ENCODE results near the gene CYP2J2. TPM values are rescaled to one million over a fixed set of nuclear protein-coding genes. Genes with fewer than 3 reads are reported as not detected.
"Not testable (repeated sequence)": the region's sequence is repeated elsewhere in the genome, so short reads cannot be mapped to it uniquely, and the experiment has no call there.

Gene CYP2J2
- polyA plus RNA-seq, 4 donors: 15.4 to 87.4 (median 36.3) TPM

GRCh38 chr1:59877108-59877682 lies 49.4 kb downstream of the CYP2J2 start:
- 90 to 94% (median 93%) methylated on average over 2 of the region's 2 CpGs for WGBS, 3 donors

GRCh38 chr1:59871746-59872145 lies 54.8 kb downstream of the CYP2J2 start:
- Histone ChIP-seq H3K4me3 (ENCODE audit: low read depth in 1 of 3, low read length in 3 of 3) (no peak overlapping the region), H3K27me3 (ENCODE audit: control insufficient read depth in 3 of 3, insufficient read depth in 3 of 3, low read length in 3 of 3) (no peaks in the 10 kb centered on the region), H3K4me1 (ENCODE audit: control insufficient read depth in 3 of 3, insufficient read depth in 2 of 3, low read depth in 1 of 3, low read length in 2 of 3) (no peaks in the 10 kb centered on the region), H3K9me3 (ENCODE audit: control insufficient read depth in 2 of 2, insufficient read depth in 1 of 2, low read depth in 1 of 2, low read length in 1 of 2) (peaks cover 0 to 4% of the 10 kb centered on the region in 2 donors), H3K36me3 (ENCODE audit: control insufficient read depth in 3 of 3, insufficient read depth in 2 of 3, low read depth in 1 of 3, low read length in 3 of 3) (peaks cover 0 to 9% (median 3%) of the 10 kb centered on the region in 3 donors), H3K27ac (ENCODE audit: low read depth in 1 of 3, low read length in 2 of 3) (no peak overlapping the region)
- DNase-seq (no peak), FAIRE-seq (no peak)

More at GRCh38 chr1:59877108-59877682, 49.4 kb downstream of the CYP2J2 start:
- peaks cover 0 to 15% (median 2%) of the 10 kb centered on the region in 3 donors for H3K4me1 ChIP-seq (ENCODE audit: control insufficient read depth in 3 of 3, insufficient read depth in 2 of 3, low read depth in 1 of 3, low read length in 2 of 3)
- no peak overlapping the region for H3K4me3 ChIP-seq (ENCODE audit: low read depth in 1 of 3, low read length in 3 of 3)
- DNase-seq: no peak
- H3K27ac ChIP-seq (ENCODE audit: low read depth in 1 of 3, low read length in 2 of 3): no peak overlapping the region
- no peaks in the 10 kb centered on the region for H3K27me3 ChIP-seq (ENCODE audit: control insufficient read depth in 3 of 3, insufficient read depth in 3 of 3, low read length in 3 of 3)
- peaks cover 0 to 9% of the 10 kb centered on the region in 2 donors for H3K9me3 ChIP-seq (ENCODE audit: control insufficient read depth in 2 of 2, insufficient read depth in 1 of 2, low read depth in 1 of 2, low read length in 1 of 2)
- H3K36me3 ChIP-seq (ENCODE audit: control insufficient read depth in 3 of 3, insufficient read depth in 2 of 3, low read depth in 1 of 3, low read length in 3 of 3): peaks cover 0 to 5% (median 0%) of the 10 kb centered on the region in 3 donors
- no peak for FAIRE-seq

GRCh38 chr1:59866462-59866861 lies 60.1 kb downstream of the CYP2J2 start:
- no peaks in the 10 kb centered on the region for H3K9me3 ChIP-seq (ENCODE audit: control insufficient read depth in 2 of 2, insufficient read depth in 1 of 2, low read depth in 1 of 2, low read length in 1 of 2)
- H3K27me3 ChIP-seq (ENCODE audit: control insufficient read depth in 3 of 3, insufficient read depth in 3 of 3, low read length in 3 of 3): no peaks in the 10 kb centered on the region
- peaks cover 0 to 4% (median 2%) of the 10 kb centered on the region in 3 donors for H3K36me3 ChIP-seq (ENCODE audit: control insufficient read depth in 3 of 3, insufficient read depth in 2 of 3, low read depth in 1 of 3, low read length in 3 of 3)
- FAIRE-seq (no peak), DNase-seq (no peak)
- 90 to 94% (median 93%) methylated on average over 2 of the region's 2 CpGs for WGBS, 3 donors
- H3K4me3 ChIP-seq (ENCODE audit: low read depth in 1 of 3, low read length in 3 of 3): no peak overlapping the region
- H3K27ac ChIP-seq (ENCODE audit: low read depth in 1 of 3, low read length in 2 of 3): no peak overlapping the region
- no peaks in the 10 kb centered on the region for H3K4me1 ChIP-seq (ENCODE audit: control insufficient read depth in 3 of 3, insufficient read depth in 2 of 3, low read depth in 1 of 3, low read length in 2 of 3)

- WGBS, 3 donors: 32 to 60% (median 52%) methylated on average over 5 of the region's 5 CpGs
- DNase-seq: peak; percentile 79 to 83
- Histone ChIP-seq H3K4me1 (ENCODE audit: control insufficient read depth in 3 of 3, insufficient read depth in 2 of 3, low read depth in 1 of 3, low read length in 2 of 3) (peaks cover 0 to 16% (median 0%) of the 10 kb centered on the region in 3 donors), H3K27me3 (ENCODE audit: control insufficient read depth in 3 of 3, insufficient read depth in 3 of 3, low read length in 3 of 3) (no peaks in the 10 kb centered on the region), H3K4me3 (ENCODE audit: low read depth in 1 of 3, low read length in 3 of 3) (no peak overlapping the region), H3K36me3 (ENCODE audit: control insufficient read depth in 3 of 3, insufficient read depth in 2 of 3, low read depth in 1 of 3, low read length in 3 of 3) (peaks cover 0 to 8% (median 1%) of the 10 kb centered on the region in 3 donors), H3K27ac (ENCODE audit: low read depth in 1 of 3, low read length in 2 of 3) (peak overlapping the region; percentile 16 to 49 (median 40)), H3K9me3 (ENCODE audit: control insufficient read depth in 2 of 2, insufficient read depth in 1 of 2, low read depth in 1 of 2, low read length in 1 of 2) (peaks cover 0 to 2% of the 10 kb centered on the region in 2 donors)
- FAIRE-seq: peak; percentile 83
These were observed 68.8 kb downstream of the CYP2J2 start for GRCh38 chr1:59857679-59858354.

- Histone ChIP-seq H3K36me3 (ENCODE audit: control insufficient read depth in 3 of 3, insufficient read depth in 2 of 3, low read depth in 1 of 3, low read length in 3 of 3) (peaks cover 0 to 8% (median 1%) of the 10 kb centered on the region in 3 donors), H3K27ac (ENCODE audit: low read depth in 1 of 3, low read length in 2 of 3) (peak overlapping the region; percentile 16 to 70 (median 65)), H3K27me3 (ENCODE audit: control insufficient read depth in 3 of 3, insufficient read depth in 3 of 3, low read length in 3 of 3) (no peaks in the 10 kb centered on the region), H3K9me3 (ENCODE audit: control insufficient read depth in 2 of 2, insufficient read depth in 1 of 2, low read depth in 1 of 2, low read length in 1 of 2) (peaks cover 0 to 2% of the 10 kb centered on the region in 2 donors), H3K4me3 (ENCODE audit: low read depth in 1 of 3, low read length in 3 of 3) (no peak overlapping the region), H3K4me1 (ENCODE audit: control insufficient read depth in 3 of 3, insufficient read depth in 2 of 3, low read depth in 1 of 3, low read length in 2 of 3) (peaks cover 0 to 16% (median 0%) of the 10 kb centered on the region in 3 donors)
- DNase-seq: peak; percentile 33 to 67
- 31 to 60% (median 42%) methylated on average over 4 of the region's 4 CpGs for WGBS, 3 donors
- FAIRE-seq: no peak
These were observed 69.7 kb downstream of the CYP2J2 start for GRCh38 chr1:59856725-59857338.

GRCh38 chr1:59855297-59855696 lies 71.3 kb downstream of the CYP2J2 start:
- not testable (repeated sequence) for H3K4me3 ChIP-seq (ENCODE audit: low read depth in 1 of 3, low read length in 3 of 3); H3K27me3 ChIP-seq (ENCODE audit: control insufficient read depth in 3 of 3, insufficient read depth in 3 of 3, low read length in 3 of 3); H3K36me3 ChIP-seq (ENCODE audit: control insufficient read depth in 3 of 3, insufficient read depth in 2 of 3, low read depth in 1 of 3, low read length in 3 of 3); H3K9me3 ChIP-seq (ENCODE audit: control insufficient read depth in 2 of 2, insufficient read depth in 1 of 2, low read depth in 1 of 2, low read length in 1 of 2); FAIRE-seq; DNase-seq; H3K27ac ChIP-seq (ENCODE audit: low read depth in 1 of 3, low read length in 2 of 3)
- peaks cover 0 to 16% (median 0%) of the 10 kb centered on the region in 3 donors for H3K4me1 ChIP-seq (ENCODE audit: control insufficient read depth in 3 of 3, insufficient read depth in 2 of 3, low read depth in 1 of 3, low read length in 2 of 3)
- WGBS, 3 donors: 96 to 97% (median 97%) methylated on average over 1 of the region's 1 CpG

- Histone ChIP-seq H3K9me3 (ENCODE audit: control insufficient read depth in 2 of 2, insufficient read depth in 1 of 2, low read depth in 1 of 2, low read length in 1 of 2) (peaks cover 0 to 2% of the 10 kb centered on the region in 2 donors), H3K27me3 (ENCODE audit: control insufficient read depth in 3 of 3, insufficient read depth in 3 of 3, low read length in 3 of 3) (no peaks in the 10 kb centered on the region), H3K4me3 (ENCODE audit: low read depth in 1 of 3, low read length in 3 of 3) (no peak overlapping the region), H3K36me3 (ENCODE audit: control insufficient read depth in 3 of 3, insufficient read depth in 2 of 3, low read depth in 1 of 3, low read length in 3 of 3) (peaks cover 0 to 3% (median 0%) of the 10 kb centered on the region in 3 donors), H3K4me1 (ENCODE audit: control insufficient read depth in 3 of 3, insufficient read depth in 2 of 3, low read depth in 1 of 3, low read length in 2 of 3) (peaks cover 0 to 9% (median 0%) of the 10 kb centered on the region in 3 donors), H3K27ac (ENCODE audit: low read depth in 1 of 3, low read length in 2 of 3) (no peak overlapping the region)
- no peak for DNase-seq
- 82 to 96% (median 86%) methylated on average over 1 of the region's 1 CpG for WGBS, 3 donors
- FAIRE-seq: no peak
These were observed 74.5 kb downstream of the CYP2J2 start for GRCh38 chr1:59852117-59852516.

GRCh38 chr1:59846895-59847282 lies 79.7 kb downstream of the CYP2J2 start:
- no peak for FAIRE-seq
- Histone ChIP-seq H3K4me1 (ENCODE audit: control insufficient read depth in 3 of 3, insufficient read depth in 2 of 3, low read depth in 1 of 3, low read length in 2 of 3) (no peaks in the 10 kb centered on the region), H3K9me3 (ENCODE audit: control insufficient read depth in 2 of 2, insufficient read depth in 1 of 2, low read depth in 1 of 2, low read length in 1 of 2) (no peaks in the 10 kb centered on the region), H3K27me3 (ENCODE audit: control insufficient read depth in 3 of 3, insufficient read depth in 3 of 3, low read length in 3 of 3) (no peaks in the 10 kb centered on the region), H3K4me3 (ENCODE audit: low read depth in 1 of 3, low read length in 3 of 3) (no peak overlapping the region), H3K27ac (ENCODE audit: low read depth in 1 of 3, low read length in 2 of 3) (no peak overlapping the region), H3K36me3 (ENCODE audit: control insufficient read depth in 3 of 3, insufficient read depth in 2 of 3, low read depth in 1 of 3, low read length in 3 of 3) (peaks cover 0 to 4% (median 0%) of the 10 kb centered on the region in 3 donors)
- no peak for DNase-seq
- WGBS, 3 donors: 87 to 98% (median 93%) methylated on average over 2 of the region's 2 CpGs

All from small intestine (tissue), 7 donors.